Esophagus muscularis mucosa (tissue), 4 donors: ENCODE results near the gene DMRTA1.
"Not testable (repeated sequence)": the region's sequence is repeated elsewhere in the genome, so short reads cannot be mapped to it uniquely, and the experiment has no call there.

Experiments used
- CTCF ChIP-seq, 3 experiments: fragments of 200-600 bp in 2 of 3; fragments of 450-650 bp in 1 of 3; sonication (generic) in 2 of 3; IDR thresholded peaks; one replicate each; pipeline ENCODE4 v1.5.1; 2017 to 2019; ENCODE audit warnings: antibody characterized with exemption in 3 of 3, mild to moderate bottlenecking in 2 of 3, moderate library complexity in 1 of 3
- EP300 ChIP-seq: sonication (generic); formaldehyde crosslinking; IDR thresholded peaks from one replicate; pipeline ENCODE4 v1.6.1; 2017; ENCODE audit warnings: antibody characterized with exemption
- POLR2A ChIP-seq: fragments of 450-650 bp; IDR thresholded peaks from one replicate; pipeline ENCODE4 v1.6.1; 2017; ENCODE audit warnings: antibody characterized with exemption, moderate library complexity, mild to moderate bottlenecking, low read depth
- POLR2AphosphoS5 ChIP-seq, 2 donors: sonication (generic); formaldehyde crosslinking; IDR thresholded peaks; one replicate each; pipeline ENCODE4 v1.6.1; 2017; ENCODE audit warnings: antibody characterized with exemption in 2 of 2

DNA sequence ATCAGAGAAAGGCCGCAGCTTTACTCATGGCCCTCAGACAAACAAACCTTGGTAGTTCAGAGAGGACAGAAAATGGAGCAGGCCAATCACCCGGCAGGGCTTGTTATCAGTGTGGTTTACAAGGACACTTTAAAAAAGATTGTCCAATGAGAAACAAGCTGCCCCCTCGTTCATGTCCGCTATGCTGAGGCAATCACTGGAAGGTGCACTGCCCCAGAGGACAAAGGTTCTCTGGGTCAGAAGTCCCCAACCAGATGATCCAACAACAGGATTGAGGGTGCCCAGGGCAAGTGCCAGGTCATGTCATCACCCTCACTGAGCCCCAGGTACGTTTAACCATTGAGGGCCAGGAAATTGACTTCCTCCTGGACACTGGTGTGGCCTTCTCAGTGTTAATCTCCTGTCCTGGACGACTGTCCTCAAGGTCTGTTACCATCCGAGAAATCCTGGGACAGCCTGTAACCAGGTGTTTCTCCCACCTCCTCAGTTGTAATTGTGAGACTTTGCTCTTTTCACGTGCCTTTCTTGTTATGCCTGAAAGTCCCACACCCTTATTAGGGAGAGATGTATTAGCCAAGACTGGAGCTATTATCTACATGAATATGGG is 9.1 kb upstream of the DMRTA1 start:
- not testable (repeated sequence) for TF ChIP-seq CTCF (IDR thresholded peaks at IDR 0.05); POLR2A; POLR2AphosphoS5 (IDR thresholded peaks at IDR 0.05); EP300
